ENCODE results near the gene LTB.
"Not testable (repeated sequence)": the region's sequence is repeated elsewhere in the genome, so short reads cannot be mapped to it uniquely, and the experiment has no call there.

LTB gene

DNA sequence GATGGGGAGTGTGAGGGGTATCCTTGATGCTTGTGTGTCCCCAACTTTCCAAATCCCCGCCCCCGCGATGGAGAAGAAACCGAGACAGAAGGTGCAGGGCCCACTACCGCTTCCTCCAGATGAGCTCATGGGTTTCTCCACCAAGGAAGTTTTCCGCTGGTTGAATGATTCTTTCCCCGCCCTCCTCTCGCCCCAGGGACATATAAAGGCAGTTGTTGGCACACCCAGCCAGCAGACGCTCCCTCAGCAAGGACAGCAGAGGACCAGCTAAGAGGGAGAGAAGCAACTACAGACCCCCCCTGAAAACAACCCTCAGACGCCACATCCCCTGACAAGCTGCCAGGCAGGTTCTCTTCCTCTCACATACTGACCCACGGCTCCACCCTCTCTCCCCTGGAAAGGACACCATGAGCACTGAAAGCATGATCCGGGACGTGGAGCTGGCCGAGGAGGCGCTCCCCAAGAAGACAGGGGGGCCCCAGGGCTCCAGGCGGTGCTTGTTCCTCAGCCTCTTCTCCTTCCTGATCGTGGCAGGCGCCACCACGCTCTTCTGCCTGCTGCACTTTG is 6.8 kb downstream of the LTB start, which contains the start of gene TNF:
TSS of gene TNF (plus strand) at position 231 of the 567 bp plus-strand sequence. CDS start at position 408, 177 bp downstream.
- DNase-seq (ENCODE audit: low spot score): no peak

DNA sequence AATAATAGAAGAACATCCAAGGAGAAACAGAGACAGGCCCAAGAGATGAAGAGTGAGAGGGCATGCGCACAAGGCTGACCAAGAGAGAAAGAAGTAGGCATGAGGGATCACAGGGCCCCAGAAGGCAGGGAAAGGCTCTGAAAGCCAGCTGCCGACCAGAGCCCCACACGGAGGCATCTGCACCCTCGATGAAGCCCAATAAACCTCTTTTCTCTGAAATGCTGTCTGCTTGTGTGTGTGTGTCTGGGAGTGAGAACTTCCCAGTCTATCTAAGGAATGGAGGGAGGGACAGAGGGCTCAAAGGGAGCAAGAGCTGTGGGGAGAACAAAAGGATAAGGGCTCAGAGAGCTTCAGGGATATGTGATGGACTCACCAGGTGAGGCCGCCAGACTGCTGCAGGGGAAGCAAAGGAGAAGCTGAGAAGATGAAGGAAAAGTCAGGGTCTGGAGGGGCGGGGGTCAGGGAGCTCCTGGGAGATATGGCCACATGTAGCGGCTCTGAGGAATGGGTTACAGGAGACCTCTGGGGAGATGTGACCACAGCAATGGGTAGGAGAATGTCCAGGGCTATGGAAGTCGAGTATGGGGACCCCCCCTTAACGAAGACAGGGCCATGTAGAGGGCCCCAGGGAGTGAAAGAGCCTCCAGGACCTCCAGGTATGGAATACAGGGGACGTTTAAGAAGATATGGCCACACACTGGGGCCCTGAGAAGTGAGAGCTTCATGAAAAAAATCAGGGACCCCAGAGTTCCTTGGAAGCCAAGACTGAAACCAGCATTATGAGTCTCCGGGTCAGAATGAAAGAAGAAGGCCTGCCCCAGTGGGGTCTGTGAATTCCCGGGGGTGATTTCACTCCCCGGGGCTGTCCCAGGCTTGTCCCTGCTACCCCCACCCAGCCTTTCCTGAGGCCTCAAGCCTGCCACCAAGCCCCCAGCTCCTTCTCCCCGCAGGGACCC is 7.8 kb downstream of the LTB start:
- no peak for DNase-seq (ENCODE audit: low spot score)

DNA sequence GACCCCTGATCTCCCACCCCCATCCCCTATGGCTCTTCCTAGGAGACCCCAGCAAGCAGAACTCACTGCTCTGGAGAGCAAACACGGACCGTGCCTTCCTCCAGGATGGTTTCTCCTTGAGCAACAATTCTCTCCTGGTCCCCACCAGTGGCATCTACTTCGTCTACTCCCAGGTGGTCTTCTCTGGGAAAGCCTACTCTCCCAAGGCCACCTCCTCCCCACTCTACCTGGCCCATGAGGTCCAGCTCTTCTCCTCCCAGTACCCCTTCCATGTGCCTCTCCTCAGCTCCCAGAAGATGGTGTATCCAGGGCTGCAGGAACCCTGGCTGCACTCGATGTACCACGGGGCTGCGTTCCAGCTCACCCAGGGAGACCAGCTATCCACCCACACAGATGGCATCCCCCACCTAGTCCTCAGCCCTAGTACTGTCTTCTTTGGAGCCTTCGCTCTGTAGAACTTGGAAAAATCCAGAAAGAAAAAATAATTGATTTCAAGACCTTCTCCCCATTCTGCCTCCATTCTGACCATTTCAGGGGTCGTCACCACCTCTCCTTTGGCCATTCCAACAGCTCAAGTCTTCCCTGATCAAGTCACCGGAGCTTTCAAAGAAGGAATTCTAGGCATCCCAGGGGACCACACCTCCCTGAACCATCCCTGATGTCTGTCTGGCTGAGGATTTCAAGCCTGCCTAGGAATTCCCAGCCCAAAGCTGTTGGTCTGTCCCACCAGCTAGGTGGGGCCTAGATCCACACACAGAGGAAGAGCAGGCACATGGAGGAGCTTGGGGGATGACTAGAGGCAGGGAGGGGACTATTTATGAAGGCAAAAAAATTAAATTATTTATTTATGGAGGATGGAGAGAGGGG is 8.8 kb downstream of the LTB start:
- no peak for DNase-seq (ENCODE audit: low spot score)

DNA sequence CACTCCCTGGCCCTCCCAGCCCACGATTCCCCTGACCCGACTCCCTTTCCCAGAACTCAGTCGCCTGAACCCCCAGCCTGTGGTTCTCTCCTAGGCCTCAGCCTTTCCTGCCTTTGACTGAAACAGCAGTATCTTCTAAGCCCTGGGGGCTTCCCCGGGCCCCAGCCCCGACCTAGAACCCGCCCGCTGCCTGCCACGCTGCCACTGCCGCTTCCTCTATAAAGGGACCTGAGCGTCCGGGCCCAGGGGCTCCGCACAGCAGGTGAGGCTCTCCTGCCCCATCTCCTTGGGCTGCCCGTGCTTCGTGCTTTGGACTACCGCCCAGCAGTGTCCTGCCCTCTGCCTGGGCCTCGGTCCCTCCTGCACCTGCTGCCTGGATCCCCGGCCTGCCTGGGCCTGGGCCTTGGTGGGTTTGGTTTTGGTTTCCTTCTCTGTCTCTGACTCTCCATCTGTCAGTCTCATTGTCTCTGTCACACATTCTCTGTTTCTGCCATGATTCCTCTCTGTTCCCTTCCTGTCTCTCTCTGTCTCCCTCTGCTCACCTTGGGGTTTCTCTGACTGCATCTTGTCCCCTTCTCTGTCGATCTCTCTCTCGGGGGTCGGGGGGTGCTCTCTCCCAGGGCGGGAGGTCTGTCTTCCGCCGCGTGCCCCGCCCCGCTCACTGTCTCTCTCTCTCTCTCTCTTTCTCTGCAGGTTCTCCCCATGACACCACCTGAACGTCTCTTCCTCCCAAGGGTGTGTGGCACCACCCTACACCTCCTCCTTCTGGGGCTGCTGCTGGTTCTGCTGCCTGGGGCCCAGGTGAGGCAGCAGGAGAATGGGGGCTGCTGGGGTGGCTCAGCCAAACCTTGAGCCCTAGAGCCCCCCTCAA is 9.9 kb downstream of the LTB start, which contains the start of gene LTA:
TSS of gene LTA (plus strand) at position 249 of the 871 bp plus-strand sequence. CDS start at position 703, 454 bp downstream.
- no peak for DNase-seq (ENCODE audit: low spot score)

DNA sequence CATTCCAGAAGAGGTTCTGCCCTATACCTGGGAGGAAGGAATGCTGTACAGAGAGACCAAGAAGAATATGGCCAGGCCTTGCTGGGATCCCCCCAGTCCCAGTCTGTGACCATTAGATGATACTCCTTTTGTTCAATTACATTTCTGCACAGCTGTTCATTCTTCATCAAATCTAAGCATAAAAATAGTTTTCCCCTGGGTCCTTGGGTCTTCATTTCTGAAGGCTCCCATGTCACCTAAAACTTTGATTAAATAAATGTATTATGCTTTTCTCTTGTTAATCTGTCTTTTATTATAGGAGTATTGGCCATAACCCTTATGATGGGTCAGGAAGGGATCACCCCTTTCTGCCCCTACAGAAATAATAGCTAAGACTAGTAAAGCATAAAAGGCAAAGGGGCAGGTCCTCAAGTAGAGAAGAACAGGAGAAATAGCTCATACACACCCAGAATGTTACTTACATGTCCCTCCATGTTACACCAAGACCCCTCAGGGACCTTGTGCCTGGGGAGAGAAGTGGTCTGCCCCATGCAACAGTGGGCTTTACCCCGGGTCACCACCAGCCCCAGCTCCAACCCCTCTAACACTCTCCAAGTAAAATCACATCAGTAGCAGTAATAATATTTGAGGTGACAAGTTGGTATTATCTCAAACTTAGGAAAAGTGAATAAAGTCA is 12.2 kb downstream of the LTB start:
- no peak for DNase-seq (ENCODE audit: low spot score)

DNA sequence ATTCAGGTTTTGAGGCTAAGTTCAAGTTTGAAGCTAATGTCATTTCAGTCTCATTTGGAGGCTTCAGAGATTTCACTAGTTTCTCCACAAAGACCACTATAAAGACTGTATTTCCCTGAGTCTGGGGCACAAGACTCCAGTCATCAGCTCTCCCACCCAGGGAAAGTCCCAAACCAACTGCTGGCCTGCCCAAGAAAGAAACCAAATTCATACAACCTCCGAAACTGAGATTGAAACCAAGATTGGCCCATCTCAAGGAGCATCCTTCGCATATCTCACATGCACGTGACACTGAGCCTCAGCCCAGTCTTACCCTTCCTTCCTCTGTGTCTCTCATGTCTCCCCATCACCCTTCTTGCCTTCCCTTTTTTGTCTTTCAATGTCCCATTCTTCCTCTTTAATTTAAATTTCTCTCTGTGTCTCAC is 13.7 kb downstream of the LTB start:
- no peak for DNase-seq (ENCODE audit: low spot score)

DNA sequence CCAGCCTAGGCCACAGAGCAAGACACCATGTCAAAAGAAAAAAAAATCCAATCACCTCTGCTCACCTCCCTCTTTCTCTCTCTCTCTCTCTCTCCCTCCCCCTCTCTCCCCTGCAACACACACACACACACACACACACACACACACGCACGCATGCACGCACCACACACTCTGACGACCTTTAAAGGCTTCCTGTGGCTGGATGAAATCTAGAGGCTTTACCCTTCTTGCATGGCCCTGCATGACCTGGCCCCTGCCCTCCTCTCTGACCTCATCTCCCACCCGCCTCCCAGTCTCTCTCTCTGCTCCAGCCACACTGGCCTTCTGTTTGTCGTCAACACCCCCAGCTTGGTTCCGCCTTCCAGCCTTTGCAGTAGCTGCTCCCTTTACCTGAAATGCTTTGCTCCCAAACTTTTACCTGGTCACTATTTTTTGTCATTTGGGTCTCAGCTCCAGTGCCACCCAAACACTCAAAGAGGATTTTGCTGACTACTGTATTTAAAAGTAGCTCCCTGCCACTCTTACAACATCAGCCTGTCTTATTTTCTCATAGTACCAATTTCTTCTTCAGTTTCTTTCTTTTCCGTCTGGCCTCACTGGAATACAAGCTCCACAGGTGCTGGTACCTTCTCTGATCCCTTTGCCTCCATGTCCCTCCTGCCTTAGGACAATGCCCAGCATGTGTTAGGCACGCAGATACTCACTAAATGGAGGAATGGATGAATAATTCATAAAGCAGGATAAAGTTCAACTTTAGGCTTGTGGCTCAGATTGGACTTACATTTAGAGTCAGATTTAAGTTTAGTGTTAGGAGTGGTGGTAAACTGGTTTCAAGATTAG is 14.5 kb downstream of the LTB start:
- no peak for DNase-seq (ENCODE audit: low spot score)

DNA sequence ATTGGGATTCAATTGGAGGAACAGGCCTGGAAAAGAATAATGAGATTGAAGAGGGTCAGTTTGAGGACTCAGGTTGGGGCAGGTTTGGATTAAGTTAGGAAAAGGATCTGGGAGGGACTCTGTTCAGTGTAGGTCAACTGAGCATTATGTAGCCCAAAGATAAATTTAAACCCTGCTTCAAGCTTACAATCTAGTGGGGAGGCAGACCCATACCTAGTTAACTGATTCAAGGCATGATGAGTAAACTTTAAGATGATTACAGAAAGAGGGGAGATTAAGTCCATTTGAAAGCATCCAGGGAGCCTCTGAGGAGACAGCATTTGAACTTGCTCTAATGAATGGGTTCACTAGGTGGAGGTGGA is 21.5 kb downstream of the LTB start:
- DNase-seq (ENCODE audit: low spot score): no peak

DNA sequence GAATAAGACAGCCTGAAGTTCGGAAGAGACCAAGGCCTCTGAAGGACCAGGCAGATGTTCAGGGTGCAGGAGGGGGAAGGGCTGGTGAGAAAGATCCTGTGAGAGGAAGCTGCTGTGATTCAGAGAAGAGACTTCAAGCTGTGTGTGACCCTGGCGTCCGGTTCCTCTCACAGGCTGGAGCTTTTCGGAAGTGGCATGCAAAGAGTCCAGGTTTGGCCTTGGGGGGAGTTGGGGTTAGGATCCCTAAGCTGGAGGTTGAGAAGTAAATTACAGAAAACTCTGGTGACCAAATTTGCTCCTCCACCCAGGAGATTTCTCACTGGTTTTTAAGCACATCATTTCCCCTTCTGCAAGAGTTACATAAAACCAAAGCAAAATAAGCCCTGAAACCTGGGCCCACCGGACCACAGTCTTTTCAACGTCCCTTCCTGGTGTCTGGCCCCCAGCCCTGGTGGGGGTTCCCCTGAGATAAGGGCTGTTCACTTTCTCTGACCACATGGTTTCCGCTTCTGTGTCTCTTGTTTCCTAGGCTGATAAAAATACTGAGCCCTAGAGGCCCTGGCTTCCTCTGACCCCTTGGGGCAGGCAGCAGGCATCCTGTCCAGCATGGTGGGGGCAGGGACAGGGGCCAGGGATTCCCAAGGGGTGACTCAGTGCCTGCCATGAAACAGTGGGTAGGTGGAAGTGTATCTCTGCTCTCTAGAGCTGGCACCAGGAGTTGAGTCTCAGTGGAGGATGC is 22.1 kb downstream of the LTB start:
- DNase-seq (ENCODE audit: low spot score): peak; percentile 72

DNA sequence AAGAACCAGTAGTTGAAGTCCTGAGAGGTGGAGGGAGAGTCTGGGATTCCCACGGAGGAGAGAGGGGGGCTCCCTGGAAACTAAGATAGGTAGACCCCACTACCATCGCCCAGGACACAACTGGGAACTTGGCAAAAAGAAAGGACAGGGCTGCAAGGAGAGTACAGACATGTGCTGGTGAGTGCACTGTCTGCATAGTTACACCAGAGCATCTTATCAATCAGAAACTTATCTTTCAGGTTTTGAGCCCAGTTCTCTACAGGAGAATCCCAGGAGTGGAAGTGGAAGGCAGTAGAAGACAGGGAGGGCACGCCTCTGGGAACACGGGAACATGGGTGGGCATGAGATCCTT is 22.6 kb downstream of the LTB start:
- DNase-seq (ENCODE audit: low spot score): no peak

DNA sequence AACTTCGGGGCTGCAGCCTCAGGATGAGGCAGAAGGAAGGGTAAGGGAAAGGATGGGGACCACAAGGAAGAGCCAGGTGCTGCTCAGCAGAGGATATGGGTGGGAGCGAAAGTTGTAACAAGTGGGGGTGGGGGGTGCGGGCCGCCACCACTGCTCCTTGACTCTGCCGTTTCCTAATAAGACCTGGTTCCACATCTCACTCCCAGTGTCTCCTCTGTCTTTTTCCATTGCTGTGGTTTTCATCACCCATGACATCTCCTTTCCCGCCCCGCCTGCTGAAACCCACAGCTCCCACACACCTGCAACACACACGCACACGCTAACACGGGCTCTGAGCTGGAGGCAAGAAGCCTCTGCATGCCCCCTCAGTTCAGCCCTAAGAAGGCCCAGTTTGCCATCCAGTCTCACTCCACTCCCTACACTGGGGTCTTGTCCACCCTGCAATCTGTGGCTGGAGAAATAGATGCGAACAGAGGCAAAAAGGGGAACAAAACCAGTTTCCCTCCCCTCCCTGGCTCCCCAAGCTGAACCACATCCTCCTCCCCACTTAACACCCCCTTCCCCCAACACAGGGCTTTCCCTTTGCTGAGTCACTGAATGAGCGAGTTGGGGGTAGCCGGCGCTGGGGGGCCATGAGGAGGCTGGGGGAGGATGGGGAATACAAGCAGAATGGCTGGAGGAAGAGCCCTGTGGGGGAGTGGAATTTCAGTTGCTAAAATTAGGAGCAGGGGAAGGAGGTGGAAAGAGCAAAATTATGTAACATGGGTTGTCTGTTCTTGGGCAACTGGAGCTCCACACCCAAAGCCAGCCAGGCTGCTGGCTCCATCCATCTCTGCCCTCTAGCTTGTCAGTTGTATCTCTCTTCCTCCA is 23.4 kb downstream of the LTB start:
- DNase-seq (ENCODE audit: low spot score): peak; percentile 39

DNA sequence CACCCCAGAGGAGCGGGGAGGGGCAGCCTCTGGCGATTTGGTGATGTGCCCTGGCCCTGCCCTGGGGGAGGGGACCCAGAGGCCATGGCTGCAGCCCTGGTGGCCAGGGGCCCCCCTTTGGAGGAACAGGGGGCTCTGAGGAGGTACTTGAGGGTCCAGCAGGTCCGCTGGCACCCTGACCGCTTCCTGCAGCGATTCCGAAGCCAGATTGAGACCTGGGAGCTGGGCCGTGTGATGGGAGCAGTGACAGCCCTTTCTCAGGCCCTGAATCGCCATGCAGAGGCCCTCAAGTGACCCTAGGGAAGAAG is 24.0 kb downstream of the LTB start:
- DNase-seq (ENCODE audit: low spot score): no peak

DNA sequence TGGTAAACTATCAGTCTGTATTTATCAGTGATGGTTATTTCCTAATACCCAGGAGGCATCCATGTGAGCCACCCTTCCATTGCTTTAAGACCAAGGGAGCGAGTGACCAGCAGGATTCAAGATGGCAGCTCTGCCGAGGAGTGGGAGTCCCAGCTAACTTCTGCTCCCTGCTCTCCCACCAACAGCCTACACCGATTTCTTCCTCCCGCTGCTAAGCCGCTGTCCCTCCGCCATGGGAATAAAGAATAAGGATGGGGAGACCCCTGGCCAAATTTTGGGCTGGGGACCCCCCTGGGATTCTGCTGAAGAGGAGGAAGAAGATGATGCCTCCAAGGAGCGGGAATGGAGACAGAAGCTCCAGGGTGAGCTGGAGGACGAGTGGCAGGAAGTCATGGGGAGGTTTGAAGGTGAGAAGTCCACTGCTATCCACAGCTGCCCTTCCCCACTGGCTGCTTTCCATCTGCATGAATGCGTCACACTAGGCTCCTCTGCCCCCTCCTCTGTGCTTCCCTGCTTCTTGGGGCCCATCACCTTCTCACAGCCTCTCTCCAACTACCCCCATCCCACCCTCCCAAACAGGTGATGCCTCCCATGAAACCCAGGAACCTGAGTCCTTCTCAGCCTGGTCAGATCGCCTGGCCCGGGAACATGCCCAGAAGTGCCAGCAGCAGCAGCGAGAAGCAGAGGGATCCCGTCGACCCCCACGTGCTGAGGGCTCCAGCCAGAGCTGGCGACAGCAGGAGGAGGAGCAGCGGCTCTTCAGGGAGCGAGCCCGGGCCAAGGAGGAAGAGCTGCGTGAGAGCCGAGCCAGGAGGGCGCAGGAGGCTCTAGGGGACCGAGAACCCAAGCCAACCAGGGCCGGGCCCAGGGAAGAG is 24.5 kb downstream of the LTB start:
- no peak for DNase-seq (ENCODE audit: low spot score)

DNA sequence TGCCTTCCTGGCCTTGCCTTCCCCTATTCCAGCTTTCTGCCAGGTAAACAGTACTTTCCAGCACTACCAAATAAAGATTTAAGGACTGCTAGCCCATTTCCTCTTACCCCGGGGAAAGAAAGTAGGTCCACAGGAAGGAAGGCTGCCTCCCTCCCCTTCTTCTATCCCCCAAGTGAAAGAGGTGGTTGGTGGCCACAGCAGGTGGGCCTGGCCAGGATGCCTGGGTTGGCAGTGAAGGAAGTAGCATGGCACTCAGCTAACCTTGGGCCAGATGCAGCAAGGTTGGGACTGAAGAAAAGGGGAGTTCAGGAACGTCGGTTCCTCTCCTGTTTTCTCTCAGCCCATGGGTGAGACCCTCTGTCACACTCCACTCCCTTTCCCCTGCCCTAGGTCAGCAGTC is 25.9 kb downstream of the LTB start:
- no peak for DNase-seq (ENCODE audit: low spot score)

DNA sequence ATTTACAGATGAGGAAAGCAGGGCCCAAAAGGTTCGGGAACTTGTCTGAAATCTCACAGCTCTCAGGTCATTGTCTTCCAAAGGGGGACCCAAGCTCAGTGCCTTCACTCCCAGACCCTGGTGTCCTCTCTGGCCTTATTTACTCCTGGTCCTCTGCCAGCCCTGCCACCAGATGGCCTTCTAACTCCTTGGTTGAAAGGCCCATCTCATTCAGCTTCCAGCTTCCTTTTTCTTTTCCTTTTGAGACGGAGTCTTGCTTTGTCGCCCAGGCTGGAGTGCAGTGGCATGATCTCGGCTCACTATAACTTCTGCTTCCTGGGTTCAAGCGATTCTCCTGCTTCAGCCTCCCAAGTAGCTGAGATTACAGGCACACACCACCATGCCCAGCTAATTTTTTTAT is 30.9 kb downstream of the LTB start:
- DNase-seq (ENCODE audit: low spot score): not testable (repeated sequence)

DNA sequence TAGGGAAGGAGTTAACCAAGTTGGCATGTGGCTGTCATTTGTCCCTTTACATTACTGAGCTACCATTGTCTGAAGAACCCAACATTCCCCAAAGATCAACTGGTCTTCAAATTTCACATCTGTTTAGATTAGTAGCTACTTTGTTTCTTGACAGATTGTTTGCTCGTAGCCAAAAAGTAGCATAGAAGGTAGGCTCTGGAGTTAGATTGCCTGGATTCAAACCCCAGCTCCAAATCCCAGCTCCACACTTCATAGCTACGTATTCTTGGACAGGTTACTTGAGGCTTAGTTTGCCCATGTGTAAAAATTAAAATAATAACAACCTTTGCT is 33.7 kb downstream of the LTB start:
- DNase-seq (ENCODE audit: low spot score): no peak

DNA sequence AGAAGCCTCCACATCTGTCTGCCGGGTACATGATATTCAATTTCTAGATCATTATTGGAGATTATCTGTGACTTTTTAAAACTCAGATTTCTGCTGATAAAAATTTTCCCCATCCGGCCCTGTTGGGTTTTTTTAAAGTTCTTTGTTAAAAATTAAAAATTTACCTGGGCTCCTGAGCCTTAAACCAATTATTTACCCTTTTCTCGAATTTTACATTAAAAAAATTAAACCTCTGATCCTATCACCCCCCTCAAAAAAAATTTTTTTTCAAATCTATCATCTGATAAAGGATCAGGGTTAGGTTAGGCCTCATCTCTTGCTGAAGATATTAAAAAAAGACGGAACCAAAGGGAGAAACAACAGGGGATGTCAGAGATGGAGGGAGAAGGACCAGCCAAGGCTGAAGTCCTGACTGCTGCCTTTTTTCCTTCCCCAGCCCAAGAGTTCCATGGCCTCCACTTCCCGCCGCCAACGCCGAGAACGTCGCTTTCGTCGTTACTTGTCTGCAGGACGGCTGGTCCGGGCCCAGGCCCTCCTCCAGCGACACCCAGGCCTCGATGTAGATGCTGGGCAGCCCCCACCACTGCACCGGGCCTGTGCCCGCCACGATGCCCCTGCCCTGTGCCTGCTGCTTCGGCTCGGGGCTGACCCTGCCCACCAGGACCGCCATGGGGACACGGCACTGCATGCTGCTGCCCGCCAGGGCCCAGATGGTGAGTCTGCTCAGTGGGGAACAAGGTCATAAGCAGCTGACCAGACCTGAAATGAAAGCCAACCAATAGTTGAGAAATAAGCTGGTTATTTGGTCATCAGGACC is 34.3 kb downstream of the LTB start:
- no peak for DNase-seq (ENCODE audit: low spot score)
